H1 (cell line): ENCODE results near the gene POLN.

Experiments
- ASH2L ChIP-seq: fragments of 200-600, 300-600 bp; sonication (generic); IDR thresholded peaks from one replicate; pipeline ENCODE4 v1.7.1; 2017; ENCODE audit warnings: low read length
- CHD1 ChIP-seq: IDR thresholded peaks from 2 replicates; pipeline ENCODE4 v1.6.1; 2012; ENCODE audit warnings: low read depth, low read length, improper control_type of control experiment
- CREB1 ChIP-seq: IDR thresholded peaks from 2 replicates; pipeline ENCODE4 v1.6.1; 2012; ENCODE audit warnings: inconsistent platforms
- CTCF ChIP-seq, 3 experiments: IDR thresholded peaks; 1 replicate in 2 of 3; 2 replicates in 1 of 3; pipeline versions ENCODE4 v1.5.1 to v1.6.1; 2011; ENCODE audit warnings: low read length in 3 of 3, mild to moderate bottlenecking in 3 of 3, inconsistent platforms in 2 of 3, low read depth in 1 of 3, moderate library complexity in 1 of 3; ENCODE audit not compliant: insufficient read depth in 1 of 3; ENCODE audit errors: control extremely low read depth in 1 of 3
- EGR1 ChIP-seq: IDR thresholded peaks from 2 replicates; pipeline ENCODE4 v1.6.1; 2011; ENCODE audit warnings: low read depth, low read length, borderline replicate concordance
- POLR2A ChIP-seq, 2 experiments: IDR thresholded peaks; 1 replicate in 1 of 2; 2 replicates in 1 of 2; pipeline ENCODE4 v1.6.1; 2011; ENCODE audit warnings: low read depth in 2 of 2, low read length in 2 of 2, mild to moderate bottlenecking in 2 of 2; ENCODE audit errors: control extremely low read depth in 1 of 2
- SIN3A ChIP-seq, 2 experiments: IDR thresholded peaks in 1 of 2; conservative IDR thresholded peaks in 1 of 2; 2 replicates each; pipeline ENCODE4 v1.6.1; 2011 to 2012; ENCODE audit warnings: low read length in 2 of 2, improper control_type of control experiment in 1 of 2, low read depth in 1 of 2, mild to moderate bottlenecking in 1 of 2
- SRF ChIP-seq: IDR thresholded peaks from 2 replicates; pipeline ENCODE4 v1.6.1; 2011; ENCODE audit warnings: mild to moderate bottlenecking, low read depth, low read length, moderate library complexity
- YY1 ChIP-seq: IDR thresholded peaks from 2 replicates; pipeline ENCODE4 v1.6.1; 2011; ENCODE audit warnings: low read depth, mild to moderate bottlenecking, low read length

- TF ChIP-seq ASH2L, result no peak
- TF ChIP-seq CREB1, result no peak
- TF ChIP-seq CHD1, result no peak
- TF ChIP-seq EGR1, result no peak
- peak; percentile 89 to 99 (median 93) for TF ChIP-seq CTCF (IDR thresholded peaks at IDR 0.05; ENCODE audit: control extremely low read depth in 1 of 3, insufficient read depth in 1 of 3, low read depth in 1 of 3, low read length in 3 of 3)
- no peak for TF ChIP-seq POLR2A (IDR thresholded peaks at IDR 0.05; ENCODE audit: control extremely low read depth in 1 of 2, low read depth in 2 of 2, low read length in 2 of 2)
- 0 out of 4 replicates have a peak, but pooled peaks have one; percentile 19 to 63 for TF ChIP-seq SIN3A (conservative IDR thresholded peaks at IDR 0.05 in 1 of 2, IDR thresholded peaks at IDR 0.05 in 1 of 2; ENCODE audit: low read depth in 1 of 2, low read length in 2 of 2)
- TF ChIP-seq YY1, result peak; percentile 34; the same call in 1 of the 2 replicates
- no peak for TF ChIP-seq SRF
Observed at GRCh38 chr4:2220016-2220630, 21.8 kb downstream of the POLN start.
